ENCODE measurements around the gene MORN1.

Gene MORN1

DNA sequence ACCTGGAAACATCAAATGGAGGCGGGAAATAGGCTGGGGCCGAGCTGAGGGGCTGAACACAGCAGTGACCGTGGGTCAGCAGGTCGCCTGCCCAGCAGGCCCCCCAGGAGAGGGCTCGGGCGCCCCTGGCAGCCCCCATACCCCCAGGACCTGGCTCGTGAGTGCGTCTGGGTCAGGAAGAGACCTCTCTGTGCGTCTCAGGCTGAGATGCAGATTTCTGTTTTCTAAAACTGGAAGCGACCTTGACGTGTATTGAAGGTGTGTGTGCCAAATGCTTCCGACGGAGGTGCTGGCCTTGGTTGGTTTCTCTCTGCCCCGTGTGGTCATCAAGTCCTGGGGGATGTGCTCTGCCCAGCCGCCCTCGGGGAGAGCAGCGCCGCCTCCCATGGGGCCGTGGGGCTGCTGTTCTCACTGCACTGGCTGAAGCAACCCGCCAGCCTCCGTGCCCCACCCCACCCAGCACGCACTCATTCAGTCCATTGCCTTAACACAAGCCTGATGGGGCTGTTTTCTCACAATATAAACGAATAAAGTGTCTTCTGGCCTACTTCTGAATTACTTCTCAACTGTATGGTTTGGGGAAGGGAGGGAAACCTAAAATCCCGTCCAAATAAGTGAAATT is 13.6 kb upstream of the MORN1 start:
- no peak for DNase-seq (ENCODE audit: low spot score)

DNA sequence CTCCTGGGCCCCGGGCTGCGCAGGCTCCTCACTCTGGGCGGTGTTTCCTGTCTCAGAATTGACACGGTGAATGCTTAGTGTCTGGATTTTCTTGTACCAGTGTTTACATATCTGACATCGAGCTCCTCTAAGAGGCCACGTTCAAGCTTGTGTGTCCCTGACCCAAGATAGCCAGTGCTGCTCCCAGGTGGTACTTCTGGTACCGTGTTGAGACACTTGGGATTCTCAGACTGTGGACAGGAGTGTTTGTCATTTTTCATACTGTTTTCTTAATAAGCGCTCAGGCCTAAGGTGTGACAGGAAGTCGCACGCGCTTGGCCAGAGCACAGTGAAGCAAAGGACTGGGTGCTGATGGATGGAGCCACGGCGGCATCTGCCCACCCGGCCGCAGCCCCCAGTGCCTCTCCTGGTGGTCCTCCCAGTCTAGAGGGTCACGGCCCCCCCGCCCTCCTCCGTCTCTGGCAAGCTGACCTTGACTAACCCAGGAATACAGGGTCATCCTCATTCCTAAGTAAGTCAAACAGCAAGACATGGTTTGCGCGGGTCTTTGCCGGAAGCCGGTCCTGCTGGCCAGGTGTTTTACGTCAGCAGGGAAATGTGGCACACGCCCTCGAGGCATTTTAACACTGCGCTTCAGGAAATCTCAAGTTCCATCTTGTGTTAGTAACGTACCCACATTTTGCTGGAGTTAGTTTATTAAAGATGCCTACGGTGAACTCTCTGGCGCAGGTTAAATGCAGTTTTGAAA is 13.0 kb upstream of the MORN1 start:
- DNase-seq (ENCODE audit: low spot score), result no peak

DNA sequence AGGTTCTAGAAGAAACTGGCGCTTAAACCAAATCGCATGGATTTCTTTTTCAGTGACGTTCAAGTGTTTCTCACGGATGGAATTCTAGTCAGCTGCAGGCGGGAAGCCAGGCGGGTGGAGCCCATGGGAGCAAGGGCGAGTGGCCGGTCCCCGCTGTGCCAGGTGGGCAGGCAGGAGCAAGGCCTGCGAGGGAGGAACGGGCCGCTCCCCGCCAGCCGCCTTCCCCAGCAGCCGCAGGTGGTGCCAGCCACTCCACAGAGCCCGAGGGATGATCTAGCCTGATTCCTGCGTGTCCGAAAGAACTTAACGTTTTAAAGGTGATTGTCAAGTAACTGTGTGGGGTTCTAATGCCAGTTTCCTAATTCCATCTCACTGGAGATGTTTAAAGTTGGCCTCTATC is 11.9 kb upstream of the MORN1 start:
- DNase-seq (ENCODE audit: low spot score), result no peak

DNA sequence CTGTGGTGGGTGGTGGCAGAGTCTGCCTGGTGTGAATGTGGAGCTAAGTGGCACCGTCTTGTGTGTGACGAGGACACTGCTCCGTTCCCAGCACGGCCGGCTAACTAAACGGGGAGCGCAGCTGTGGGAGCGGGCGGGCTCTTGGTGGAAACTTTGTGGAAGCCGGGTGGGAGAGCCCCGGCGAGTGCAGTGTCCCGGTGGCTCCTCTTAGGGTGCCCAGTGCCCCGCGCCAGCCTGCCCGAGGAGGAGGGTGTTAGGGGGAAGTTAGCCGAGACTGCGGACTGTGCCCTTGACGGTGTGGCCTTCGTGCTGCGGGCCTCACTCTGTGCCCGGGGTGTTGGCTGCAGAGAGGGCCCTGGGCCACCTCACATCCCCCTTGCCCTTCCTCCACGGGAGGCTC is 11.1 kb upstream of the MORN1 start:
- no peak for DNase-seq (ENCODE audit: low spot score)

DNA sequence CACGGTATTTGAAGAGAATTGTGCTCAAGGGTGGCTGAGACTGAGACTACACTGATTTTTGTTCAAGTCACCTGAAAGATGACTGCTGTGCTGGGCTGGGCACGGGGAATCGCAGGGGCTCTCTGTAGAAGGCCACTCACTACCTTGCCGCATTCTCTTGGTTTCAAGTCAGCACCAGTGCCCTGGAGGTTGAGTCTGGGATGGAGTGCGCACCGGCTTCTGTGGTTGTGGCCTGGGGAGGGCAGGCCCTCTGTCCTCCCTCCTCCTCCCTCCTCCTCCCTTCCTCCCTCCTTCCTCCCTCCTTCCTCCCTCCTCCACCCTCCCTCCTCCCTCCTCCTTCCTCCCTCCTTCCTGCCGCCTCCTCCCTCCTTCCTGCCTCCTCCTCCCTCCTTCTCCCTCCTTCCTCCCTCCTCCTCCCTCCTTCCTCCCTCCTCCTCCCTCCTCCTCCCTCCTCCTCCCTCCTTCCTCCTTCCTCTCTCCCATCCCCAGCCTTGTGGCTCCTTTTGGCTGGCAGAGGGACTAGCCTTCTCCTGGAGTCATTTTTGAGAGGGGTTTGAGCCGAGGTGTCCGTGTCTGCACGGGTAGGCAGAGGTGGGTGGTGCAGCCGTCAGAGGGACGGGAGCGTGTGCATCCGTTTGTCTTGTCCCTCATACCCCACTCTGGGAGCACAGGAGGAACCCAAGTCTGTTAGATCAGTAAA is 9.7 kb upstream of the MORN1 start:
- no peak for DNase-seq (ENCODE audit: low spot score)

DNA sequence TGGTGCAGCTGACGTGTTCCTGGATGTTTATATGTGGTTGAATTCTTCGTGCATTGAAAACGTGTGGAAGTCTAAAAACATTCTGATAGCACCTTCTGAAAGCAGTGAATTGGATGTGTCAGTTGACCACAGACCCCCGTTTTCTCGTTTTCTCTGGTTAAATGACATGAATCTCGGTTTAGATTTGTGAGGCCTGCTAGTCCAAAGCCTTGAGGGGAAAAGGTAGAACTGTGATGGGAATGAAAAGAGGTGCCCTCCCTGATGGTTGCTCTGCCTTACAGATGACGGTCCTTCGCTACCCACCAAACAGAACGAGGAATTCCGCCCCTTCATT is 9.2 kb upstream of the MORN1 start:
- DNase-seq (ENCODE audit: low spot score), result no peak

DNA sequence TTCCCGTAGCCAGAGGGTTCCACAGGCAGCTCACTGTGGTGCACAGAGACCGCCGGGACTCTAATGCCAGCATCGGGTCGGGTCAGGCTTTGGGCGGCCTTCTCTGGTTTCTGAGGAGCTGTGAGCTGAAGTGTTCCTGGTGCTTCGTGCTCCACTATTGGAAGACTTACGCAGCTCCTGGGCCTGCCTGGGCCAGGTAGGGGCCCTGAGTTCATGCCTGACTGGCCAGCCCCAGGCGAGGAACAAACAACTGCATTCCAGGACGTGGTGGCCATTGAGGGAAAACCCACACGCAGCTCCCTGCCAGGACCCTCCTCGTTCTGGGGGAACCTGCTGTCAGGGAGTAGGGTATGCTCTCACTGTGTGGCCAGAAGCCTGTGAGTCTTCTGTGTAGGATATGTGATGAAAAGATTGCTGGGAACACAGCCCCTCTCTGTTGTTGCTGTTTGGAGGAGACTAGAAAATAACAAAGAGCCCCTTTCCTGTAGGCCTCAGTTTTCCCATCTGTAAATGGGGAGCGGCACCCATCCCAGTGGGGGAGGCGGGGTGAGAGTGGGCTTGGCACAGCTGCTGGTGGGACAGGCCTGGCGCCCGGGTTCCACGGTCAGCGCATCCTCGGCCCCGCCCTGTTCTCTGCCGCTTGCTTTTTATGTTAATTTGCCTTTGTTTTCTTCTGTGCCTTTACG is 8.7 kb upstream of the MORN1 start:
- no peak for DNase-seq (ENCODE audit: low spot score)

DNA sequence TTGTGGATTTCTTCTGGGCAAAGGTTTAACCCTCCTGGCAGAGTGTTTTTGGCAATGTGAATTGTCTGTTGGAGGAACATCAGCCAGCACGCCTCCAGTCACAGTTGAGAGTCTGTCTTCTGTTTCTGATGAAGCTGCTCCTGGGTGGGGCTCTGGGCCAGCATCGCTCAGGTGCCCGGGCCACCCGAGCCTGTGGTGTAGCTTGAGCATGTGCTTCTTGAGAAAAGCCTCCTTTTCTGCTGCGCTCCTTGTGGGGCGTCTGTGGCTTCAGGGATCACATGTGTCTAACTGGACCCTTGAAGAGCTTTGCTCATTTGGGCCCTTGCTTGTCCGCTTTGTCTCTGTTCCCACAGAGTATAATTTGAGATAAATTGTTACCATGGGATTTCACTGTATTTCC is 7.5 kb upstream of the MORN1 start:
- no peak for DNase-seq (ENCODE audit: low spot score)

DNA sequence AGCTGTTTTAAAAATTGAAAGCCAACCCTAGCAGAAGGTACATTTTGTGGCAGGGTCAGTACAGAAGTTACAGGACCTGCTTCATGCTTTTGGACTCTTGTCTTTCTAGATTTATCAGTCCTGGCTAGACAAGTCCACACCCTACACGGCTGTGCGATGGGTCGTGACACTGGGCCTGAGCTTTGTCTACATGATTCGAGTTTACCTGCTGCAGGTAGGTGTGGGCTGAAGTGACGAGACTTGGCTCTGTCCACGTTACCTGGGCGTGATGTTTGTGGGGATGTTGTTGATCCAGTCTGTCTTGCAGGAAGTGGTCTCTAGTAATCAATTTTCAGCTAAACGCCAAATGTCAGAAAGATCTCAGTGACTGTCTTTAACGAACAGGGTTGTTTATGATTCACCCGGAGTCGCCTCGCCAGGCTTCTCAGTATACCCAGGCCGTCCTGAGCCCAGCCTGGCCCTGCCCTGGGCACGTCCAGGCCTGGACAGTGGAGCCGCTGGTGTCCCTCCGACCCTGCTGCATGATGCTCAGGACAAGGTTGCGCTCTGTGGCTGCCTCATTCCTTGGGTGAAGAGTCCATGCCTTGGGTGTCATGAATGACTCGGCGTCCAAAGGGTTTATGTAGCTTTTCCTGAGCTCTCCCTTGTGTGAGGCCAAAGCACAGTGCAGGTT is 5.8 kb upstream of the MORN1 start:
- DNase-seq (ENCODE audit: low spot score), result no peak

DNA sequence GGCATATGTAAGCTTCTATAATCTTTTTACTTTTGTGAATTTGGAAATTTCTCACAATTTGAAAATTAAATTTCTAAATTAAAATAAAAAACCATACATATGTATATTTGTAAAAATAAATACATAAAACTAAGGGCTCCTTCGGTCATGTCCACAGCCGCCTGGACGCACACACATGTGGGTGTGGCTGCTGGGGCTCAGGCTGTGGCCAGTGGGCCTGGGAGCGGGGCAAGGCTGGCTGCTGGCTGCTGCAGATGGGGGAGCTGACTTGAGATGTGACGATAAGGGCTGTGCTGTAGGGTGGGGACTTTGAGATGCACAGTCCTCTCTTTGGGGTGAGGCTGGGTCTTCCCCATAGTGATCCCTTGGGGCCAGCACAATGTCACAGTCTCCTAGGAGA is 5.1 kb upstream of the MORN1 start:
- DNase-seq (ENCODE audit: low spot score), result no peak

DNA sequence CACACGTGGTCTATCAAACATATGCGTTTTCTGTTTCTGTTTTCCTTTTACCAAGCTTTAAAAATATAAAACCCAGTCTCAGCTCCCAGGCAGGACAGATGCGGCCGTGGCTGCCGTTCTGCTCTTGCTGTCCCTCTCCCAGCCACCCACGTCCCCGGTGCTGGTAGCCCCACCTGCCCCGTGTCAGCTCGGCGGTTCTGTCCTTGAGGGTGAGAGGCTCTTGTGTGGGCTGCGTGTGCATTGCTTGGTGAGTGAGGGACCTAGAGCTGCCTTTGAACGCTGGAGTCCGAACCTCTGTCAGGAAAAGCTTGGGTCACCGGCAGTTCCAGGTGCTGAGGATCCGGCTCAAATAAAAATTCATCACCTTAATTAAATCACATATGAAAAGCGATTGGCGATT is 4.7 kb upstream of the MORN1 start:
- DNase-seq (ENCODE audit: low spot score), result no peak

DNA sequence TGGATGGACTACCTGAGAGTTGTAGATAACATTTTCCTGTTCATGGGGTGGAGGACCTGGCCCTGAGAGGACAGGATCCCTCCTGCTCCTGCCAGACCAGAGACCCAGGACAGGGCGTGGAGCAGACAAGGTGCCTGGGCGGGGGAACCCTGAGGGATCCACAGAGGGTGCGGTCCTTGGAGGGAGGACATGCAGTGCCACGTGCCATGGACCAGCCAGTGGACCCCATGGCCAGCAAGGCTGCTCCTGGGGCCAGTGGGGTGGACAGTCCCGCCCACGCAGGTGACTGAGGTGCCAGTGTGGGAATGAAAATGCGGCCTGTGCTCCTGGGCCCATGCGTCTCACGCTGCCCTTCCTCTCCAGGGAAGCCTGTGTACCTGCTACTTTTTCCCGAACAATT is 3.9 kb upstream of the MORN1 start:
- no peak for DNase-seq (ENCODE audit: low spot score)

DNA sequence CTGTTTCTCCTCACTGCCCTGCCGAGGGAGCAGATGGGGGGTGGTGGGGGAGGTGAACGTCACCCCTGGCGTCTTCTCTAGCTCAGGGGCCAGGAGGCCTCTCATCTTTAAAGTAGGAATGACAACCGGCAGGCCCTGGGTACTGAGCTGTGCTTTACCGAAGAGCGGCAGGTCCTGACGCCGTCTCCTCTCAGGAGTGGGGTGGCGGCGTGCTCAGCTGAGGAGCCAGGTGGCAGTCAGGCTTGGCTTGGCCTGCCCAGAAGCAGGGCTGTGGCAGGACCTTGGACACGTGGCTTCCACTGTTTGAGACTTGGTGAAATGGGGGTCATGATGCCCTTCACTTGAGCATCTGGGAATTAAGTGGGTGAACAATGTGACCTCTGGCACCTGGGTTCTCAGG is 3.4 kb upstream of the MORN1 start:
- DNase-seq (ENCODE audit: low spot score), result no peak

DNA sequence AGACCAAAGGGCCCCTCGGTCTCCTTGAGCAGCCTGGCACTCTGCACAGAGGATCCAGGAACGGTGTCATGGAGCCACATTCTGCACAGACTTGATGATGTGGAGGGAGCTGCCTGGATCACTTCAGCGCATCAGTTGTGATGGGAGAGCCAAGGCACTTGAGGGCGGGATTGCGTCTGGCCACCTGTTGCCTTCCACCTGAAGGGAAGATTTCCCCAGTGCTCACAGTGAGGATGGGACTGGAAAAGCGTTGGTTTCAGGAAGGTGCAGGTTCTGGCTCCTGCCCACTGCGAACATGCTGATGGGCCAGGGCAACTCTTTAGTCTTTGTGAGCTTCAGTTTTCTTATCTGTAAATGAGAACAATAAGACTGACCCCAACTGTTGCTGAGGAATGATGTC is 2.9 kb upstream of the MORN1 start:
- DNase-seq (ENCODE audit: low spot score), result no peak

DNA sequence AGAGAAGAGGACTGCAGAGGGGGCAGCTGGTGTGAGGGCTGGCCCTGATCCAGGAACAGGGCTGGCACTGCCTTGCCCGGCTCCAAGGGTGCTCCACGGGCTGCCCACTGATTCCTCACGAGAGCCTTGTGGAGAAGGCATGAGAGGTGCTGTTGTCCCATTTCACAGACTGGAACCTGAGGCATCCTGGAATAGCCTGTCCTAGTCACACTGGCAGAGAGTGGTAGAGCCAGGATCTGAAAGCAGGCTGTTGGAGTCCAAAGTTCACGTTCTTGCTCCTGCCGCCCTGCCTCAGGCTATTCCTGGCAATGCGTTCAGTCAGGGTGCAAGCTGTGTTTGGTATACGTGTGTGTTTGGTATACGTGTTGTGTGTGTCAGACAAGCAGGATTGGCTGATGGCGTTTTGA is 2.1 kb upstream of the MORN1 start:
- no peak for DNase-seq (ENCODE audit: low spot score)

DNA sequence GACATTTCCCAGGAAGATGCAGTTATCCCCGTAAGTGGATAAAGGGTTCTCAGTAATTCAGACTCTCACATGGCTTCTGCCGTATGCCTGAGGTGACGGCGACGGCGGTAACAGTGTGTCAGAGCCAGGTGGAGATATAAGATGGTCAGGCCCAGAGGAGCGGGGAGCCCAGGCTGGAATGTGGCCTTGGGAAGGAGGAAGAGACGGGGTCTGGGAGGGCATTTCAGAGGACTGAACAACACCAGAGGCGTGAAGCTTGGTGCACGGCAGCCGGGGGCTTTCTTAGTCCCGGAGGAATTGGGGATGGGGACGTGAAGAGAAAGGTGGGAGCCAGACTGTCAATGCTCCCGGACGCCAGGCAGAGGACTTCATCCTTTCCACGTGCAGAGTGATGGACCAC is 1.3 kb upstream of the MORN1 start:
- DNase-seq (ENCODE audit: low spot score), result no peak

DNA sequence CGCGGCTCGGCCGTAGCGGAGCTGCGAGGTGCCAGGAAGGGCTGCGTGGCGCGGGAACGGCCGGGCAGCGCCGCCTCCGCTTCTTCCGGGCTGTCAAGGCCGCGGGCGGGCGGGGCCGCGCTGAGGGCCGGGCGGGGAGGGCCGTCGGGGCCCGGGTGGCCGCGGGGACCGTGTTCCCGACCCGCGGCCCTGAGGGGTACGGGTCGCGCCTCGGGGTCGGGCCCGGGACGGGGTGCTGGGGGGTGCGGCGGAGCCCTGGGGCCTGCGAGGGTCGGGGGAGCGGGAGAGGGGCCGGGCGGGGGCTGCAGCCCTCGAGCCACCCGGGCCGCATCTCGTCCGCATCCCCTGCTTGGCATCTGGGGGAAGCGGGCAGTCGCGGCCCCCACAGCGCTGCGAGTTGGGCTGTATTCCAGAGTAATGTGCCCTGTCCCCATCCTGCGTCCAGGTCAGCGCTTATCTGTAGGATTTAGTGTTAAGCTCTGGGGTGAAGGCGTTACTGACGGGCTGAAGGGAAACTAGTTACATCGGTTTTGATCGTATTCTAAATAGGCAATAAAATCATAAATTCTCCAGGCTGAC is 666 bp upstream of the MORN1 start:
- no peak for DNase-seq (ENCODE audit: low spot score)

DNA sequence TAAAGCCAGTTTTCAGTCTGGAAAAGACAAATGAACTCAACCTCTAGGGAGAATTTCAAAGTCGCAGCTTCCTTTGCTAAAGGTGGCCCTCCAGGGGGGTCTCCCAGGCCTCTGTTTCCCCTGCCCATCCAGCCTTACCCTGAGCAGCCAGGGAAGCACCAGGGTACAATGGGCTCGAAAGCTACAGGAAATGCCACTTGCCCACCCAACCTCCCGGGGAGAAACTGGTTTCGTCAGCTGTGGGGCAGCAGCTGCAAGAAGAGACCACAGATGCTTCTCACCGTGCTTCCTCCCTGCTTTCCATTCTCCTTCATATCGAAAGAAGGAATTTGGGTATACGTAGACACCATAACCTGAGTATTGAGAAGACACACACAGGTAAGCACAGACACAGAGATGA is 1.7 kb downstream of the MORN1 start:
- DNase-seq (ENCODE audit: low spot score), result no peak

DNA sequence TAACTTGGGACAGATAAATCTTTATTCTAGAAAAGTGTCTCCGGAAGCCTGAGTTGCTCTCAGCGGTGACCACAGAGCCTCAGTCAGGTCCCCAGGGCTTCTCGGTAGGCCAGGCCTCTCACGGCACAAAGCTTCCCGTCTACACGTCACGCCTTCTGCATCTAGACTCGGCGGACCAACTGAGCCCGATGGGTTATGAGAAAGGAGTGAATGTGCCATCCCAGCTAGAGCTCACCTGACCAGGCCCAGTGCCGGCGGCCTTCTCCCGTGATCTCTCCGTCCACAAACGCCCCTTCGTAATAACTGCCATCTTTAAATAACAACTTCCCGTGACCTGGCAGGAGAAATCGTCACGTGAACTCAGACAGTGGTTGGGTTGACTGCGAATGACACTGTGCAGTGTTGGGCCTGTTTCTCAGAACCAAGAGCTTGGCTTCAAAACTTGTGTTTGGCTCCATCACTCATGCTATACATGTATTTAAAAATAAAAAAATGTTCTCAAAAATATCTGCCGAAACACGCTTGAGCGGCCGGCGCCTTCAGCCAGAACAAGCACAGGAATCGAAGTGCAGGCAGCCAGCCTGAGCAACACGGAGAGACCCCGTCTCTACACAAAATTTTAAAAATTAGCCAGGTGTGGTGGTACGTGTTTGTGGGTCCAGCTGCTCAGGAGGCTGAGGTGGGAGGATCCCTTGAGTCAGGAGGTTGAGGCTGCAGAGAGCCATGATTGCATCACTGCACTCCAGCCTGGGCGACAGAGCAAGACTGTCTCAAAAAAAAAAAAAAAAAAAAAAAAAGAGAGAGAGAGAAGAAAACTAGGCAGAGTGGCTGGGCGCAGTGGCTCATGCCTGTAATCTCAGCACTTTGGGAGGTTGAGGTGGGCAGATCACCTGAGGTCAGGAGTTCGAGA is 3.1 kb downstream of the MORN1 start:
- no peak for DNase-seq (ENCODE audit: low spot score)

DNA sequence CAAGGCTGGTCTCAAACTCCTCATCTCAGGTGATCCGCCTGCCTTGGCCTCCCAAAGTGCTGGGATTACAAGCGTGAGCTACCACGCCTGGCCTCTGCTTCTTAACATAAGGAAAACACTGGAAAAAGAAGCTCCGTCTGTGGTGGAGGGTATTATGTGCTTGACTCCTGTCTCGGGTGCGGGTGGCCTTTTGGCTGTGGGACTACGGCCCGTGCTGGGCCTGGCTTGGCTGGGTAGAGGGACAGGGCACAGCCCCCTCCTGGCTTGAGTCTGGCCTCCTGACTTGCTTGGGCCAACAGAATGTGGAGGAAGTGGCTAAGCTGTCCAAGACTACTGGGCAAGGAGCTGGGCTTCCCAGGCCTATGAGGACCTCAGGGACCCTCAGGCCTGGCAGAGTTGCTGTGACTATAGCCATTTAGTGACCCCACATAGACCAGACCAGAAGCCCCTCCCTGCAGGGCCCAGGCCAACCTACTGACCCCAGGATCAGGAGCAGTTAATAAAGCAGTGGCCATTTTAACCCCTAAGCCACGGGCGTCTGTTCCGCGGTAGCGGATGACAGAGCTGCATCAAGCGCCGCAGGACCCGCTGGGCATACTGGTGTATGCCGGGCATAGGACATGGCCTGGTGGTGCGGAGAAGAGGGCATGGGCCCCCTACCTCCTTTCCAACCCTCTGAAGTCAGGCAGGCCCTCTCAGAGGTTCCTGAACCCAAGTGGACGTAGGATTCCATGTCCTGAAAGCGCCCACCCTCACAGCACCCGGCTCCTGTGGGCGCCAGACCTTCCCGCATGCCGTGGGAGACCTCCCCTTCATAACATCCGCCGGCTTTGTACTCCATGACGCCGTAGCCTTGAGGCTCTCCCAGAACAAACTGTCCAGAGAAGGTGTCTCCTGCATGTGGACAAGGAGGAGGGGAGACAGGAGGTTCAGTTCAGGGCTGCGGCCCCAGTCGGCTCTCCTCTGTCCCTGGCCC is 4.4 kb downstream of the MORN1 start:
- no peak for DNase-seq (ENCODE audit: low spot score)
